GM18868 (cell line): Measurements from ENCODE around the gene SIRT3.

Experiments used
- ATAC-seq: cut with Tn5 transposase; IDR thresholded peaks from one replicate; pipeline ENCODE4 v1.9.1; 2021; ENCODE audit warnings: mild to moderate bottlenecking, moderate library complexity; ENCODE audit not compliant: unreplicated experiment

The SIRT3 gene

GRCh38 chr11:235997-236773, at the start of gene SIRT3:
TSS of gene SIRT3 (minus strand) at chr11:236342. CDS start at chr11:236328, 14 bp downstream.
- ATAC-seq: peak; percentile 64

- no peak for ATAC-seq
These were observed 49.7 kb upstream of the SIRT3 start for GRCh38 chr11:285894-286220.

GRCh38 chr11:285021-285893, 49.1 kb upstream of the SIRT3 start:
- no peak for ATAC-seq

- ATAC-seq: no peak
These were observed 48.2 kb upstream of the SIRT3 start for GRCh38 chr11:284105-285020.

GRCh38 chr11:283405-284104, 47.4 kb upstream of the SIRT3 start:
- ATAC-seq: no peak

GRCh38 chr11:282630-283360, 46.7 kb upstream of the SIRT3 start:
- ATAC-seq: no peak

- no peak for ATAC-seq
These were observed 46.0 kb upstream of the SIRT3 start for GRCh38 chr11:282171-282570.

GRCh38 chr11:281486-282161, 45.5 kb upstream of the SIRT3 start:
- ATAC-seq: no peak

GRCh38 chr11:280706-281485, 44.8 kb upstream of the SIRT3 start:
- no peak for ATAC-seq

- ATAC-seq: no peak
These were observed 44.0 kb upstream of the SIRT3 start for GRCh38 chr11:279966-280705.

- no peak for ATAC-seq
These were observed 43.2 kb upstream of the SIRT3 start for GRCh38 chr11:279040-279965.

- no peak for ATAC-seq
These were observed 42.1 kb upstream of the SIRT3 start, which contains the start of gene NLRP6 for GRCh38 chr11:278001-278951. TSS of gene NLRP6 (plus strand) at chr11:278407. CDS start at chr11:278570, 163 bp downstream.

GRCh38 chr11:276219-276618, 40.1 kb upstream of the SIRT3 start:
- no peak for ATAC-seq

GRCh38 chr11:272931-273198, 36.7 kb upstream of the SIRT3 start:
- ATAC-seq: no peak

- no peak for ATAC-seq
These were observed 36.2 kb upstream of the SIRT3 start for GRCh38 chr11:272195-272930.
